IPS-11a (cell line): ENCODE measurements around the gene WASHC2A.
"Not testable (repeated sequence)": the region's sequence is repeated elsewhere in the genome, so short reads cannot be mapped to it uniquely, and the experiment has no call there.

Experiments
- H3K4me3 ChIP-seq: one replicate; pipeline ENCODE4 v1.5.1; 2013; ENCODE audit warnings: low read depth, low read length, control low read depth

Gene WASHC2A

DNA sequence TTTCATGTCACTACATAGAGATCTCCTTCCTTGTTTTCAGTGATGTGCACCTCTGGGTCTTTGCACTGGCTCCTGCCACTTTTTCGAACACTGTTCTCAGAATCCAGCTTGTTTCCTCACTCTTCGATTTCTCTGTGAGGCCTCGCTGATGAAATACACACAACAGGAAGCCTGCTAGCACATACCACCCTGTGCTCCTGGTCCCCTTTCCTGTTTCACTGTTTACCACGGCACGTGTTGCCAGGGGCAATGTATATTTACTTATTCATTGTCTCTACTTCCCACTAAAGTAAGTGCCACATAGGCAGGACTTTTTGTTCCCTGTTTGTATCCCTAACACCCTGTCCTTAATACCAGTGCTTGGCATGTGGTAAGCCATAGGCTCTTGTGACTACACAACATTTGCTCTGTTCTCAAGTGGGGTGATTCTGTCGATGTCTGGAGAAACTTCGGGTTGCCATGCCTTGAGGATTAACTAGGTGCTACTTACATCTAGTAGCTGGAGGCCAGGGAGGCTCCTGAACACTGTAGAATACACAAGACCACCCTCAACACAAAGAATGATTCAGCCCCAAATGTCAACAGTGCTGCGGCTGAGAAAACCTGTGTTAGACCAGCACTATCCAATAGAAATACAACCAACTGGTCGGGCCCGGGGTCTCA lies 75.9 kb downstream of the WASHC2A start:
- not testable (repeated sequence) for H3K4me3 ChIP-seq

DNA sequence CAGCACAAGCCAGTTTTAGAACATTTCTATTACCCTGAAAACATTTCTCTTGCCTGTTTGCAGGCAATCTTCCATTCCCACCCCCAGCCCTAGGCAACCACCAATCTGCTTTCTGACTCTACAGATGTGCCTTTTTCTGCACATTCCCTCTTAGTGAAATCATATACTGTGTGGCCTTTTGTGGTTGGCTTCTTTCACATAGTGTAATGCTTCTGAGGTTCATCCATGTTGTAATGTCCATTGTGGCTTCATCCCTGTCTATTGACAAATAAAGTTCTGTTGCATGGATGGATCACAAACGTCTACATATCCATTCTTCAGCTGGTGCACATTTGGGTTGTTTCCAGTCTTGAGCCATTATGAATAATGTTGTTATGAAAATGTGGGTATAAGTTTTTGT lies 77.8 kb downstream of the WASHC2A start:
- not testable (repeated sequence) for H3K4me3 ChIP-seq

DNA sequence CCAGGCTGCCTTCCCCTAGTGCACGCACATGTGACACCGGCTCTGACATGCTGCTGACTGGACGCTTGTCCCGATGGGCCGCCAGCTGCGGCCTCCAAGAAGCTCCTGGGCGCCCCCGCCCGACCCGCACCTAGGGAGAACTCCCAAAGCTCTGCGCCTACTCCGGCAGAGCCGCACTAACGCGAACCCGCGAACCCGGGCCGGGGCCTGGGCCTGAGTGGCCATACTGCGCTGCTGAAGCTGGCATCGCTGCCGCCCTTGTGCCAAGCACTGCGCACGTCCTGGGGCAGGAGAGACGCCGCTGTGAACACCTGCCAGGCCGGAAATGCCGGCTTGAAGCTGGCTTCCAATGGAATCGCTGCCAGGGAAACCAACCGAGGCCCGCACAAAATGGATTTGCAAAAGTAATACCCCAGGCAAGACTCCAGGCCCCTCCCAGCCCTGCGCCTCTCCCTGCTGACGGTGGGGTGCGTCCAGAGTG lies 85.1 kb downstream of the WASHC2A start:
- H3K4me3 ChIP-seq = no peak overlapping the region

DNA sequence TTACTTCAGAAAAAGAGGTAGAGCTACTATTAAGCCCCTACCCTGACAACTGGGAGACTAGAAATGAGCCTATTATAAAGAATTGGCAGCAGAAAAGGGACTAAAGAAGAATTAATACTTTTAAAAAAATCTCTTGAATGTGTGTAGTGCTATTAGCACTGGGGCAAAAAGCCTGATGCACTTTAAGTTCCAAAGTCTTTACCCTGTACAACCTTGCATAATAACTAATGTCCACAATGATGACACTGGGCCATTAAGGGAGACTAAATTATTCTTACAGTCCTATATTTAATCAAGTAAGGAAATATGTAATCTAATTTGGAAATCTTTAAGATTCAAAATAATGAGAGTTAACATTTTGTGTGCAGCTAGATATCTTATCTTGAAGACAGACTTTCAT lies 90.1 kb downstream of the WASHC2A start:
- H3K4me3 ChIP-seq = not testable (repeated sequence)

DNA sequence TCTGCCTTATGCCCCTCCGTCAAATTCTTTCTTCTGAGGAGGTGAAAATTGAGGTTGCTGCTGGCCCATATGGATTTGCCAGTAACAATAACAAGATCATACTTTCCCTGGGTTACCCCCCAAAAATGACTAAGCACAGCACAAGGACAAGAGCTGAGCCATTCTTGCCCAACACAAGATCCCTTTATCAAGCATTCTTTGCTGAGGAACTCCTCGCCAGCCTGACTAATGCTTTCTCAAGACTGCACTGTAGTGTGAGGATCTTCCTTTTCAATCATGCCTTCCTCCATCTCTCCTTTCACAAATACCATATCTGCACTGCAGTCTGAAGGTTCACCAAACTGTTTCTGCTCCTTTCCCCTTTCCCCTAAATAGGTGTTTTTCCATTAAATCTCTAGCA lies 92.1 kb downstream of the WASHC2A start:
- not testable (repeated sequence) for H3K4me3 ChIP-seq

DNA sequence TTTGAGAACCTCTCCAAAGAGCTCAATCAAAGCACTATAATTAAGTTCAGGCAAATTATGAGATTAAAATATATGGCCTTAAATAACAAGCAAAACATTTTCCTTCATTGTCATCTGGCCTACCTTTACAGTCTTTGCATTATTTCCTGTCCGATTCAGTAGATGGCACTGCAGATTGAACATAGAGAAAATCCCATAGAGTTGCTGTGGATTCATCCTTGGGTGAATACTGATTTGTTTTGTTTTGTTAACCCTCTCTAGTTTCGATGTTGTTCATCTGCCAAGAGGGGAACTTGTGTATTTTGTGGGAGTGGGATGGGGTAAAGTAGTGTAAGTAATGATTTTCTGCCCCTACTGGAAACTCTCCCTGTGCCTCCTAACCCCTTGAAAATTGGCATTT lies 97.3 kb downstream of the WASHC2A start:
- not testable (repeated sequence) for H3K4me3 ChIP-seq

DNA sequence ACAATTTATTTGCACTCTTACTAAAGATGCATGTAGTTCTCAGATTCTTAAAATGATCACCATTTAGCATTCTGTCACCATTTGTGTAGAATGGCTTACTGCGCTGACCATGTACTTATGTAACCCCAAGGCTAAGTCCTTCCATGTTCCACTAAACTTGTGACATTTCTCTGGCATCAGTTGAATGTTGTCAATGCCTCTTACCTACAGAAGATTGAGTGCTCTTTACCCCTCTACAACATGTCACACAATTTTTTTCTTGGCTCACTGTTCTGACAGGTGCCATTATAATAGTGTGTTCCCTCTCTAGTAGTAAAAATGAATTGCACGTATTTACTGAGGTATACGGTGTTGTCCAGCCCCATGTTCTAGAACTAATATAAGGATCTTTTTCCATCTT lies 100.1 kb downstream of the WASHC2A start:
- not testable (repeated sequence) for H3K4me3 ChIP-seq

DNA sequence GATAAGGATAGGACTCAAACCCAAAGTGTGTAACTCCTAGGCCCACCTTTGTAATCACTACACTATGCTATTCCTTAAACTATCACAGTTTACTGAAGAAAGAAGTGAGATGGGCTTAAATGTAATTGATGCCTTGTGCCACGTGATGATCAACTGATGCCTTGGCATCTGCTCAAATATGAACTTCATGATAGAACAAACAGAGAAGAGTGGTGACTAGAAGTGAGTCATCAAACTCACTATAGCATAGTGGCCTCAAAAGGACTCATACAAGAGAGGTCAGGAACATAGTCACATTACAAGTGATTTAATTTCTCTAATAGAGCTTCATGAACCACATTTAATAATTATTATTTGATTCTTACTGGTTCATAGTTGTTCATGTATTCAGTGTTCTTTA lies 101.8 kb downstream of the WASHC2A start:
- not testable (repeated sequence) for H3K4me3 ChIP-seq

DNA sequence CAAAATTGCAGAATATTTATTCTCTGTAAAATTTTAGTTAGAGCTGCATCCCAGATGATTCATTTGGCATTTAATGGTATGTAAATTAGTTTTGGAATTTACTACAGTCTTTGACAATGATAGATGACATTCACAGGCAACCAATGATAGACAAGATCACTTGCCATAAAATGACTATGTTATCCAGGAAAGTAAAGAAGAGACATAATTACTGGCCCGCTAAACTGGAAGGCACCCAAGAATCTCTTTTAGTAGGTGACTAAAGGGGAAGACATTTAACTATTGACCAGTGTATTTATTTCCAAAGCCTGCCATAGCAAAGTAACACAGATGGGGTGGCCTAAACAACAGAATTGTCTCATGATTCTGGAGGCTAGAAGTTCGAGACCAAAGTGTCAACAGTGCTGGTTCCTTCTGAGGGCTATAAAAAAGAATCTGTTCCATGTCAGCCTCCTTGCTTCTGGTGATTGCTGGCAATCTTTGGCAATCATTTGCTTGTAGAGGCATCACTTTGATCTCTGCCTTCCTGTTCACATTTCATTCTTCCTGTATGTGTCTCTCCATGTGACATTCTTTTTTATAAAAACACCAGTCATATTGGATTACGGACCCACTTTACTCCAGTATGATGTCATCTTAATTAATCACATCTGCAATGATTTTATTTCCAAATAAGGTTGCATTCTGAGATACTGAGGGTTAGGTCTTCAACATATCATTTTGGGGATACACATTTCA lies 107.2 kb downstream of the WASHC2A start:
- H3K4me3 ChIP-seq = not testable (repeated sequence)
